GM21390 (cell line): ENCODE measurements around the gene CRYGB.
"Not testable (repeated sequence)": the region's sequence is repeated elsewhere in the genome, so short reads cannot be mapped to it uniquely, and the experiment has no call there.

Experiments
- ATAC-seq: cut with Tn5 transposase; IDR thresholded peaks from one replicate; pipeline ENCODE4 v1.9.1; 2021; ENCODE audit not compliant: unreplicated experiment

CRYGB gene

GRCh38 chr2:208150956-208151355 is 5.0 kb upstream of the CRYGB start:
- no peak for ATAC-seq

- no peak for ATAC-seq
These were observed 4.1 kb upstream of the CRYGB start for GRCh38 chr2:208150094-208150493.

GRCh38 chr2:208148803-208149202 is 2.8 kb upstream of the CRYGB start:
- ATAC-seq: no peak

- no peak for ATAC-seq
These were observed 1.8 kb upstream of the CRYGB start for GRCh38 chr2:208147759-208148158.

GRCh38 chr2:208147008-208147407 is 1.1 kb upstream of the CRYGB start:
- ATAC-seq: no peak

GRCh38 chr2:208142925-208143799 is 2.8 kb downstream of the CRYGB start:
- no peak for ATAC-seq

GRCh38 chr2:208142240-208142924 is 3.6 kb downstream of the CRYGB start:
- ATAC-seq: no peak

GRCh38 chr2:208139447-208139846 is 6.5 kb downstream of the CRYGB start:
- ATAC-seq: no peak

GRCh38 chr2:208138334-208138733 is 7.6 kb downstream of the CRYGB start:
- ATAC-seq: not testable (repeated sequence)

GRCh38 chr2:208136716-208137094 is 9.3 kb downstream of the CRYGB start:
- ATAC-seq: no peak

- ATAC-seq: no peak
These were observed 9.9 kb downstream of the CRYGB start for GRCh38 chr2:208135794-208136715.

GRCh38 chr2:208134928-208135586 is 10.9 kb downstream of the CRYGB start:
- no peak for ATAC-seq

GRCh38 chr2:208130712-208131110 is 15.2 kb downstream of the CRYGB start:
- no peak for ATAC-seq

GRCh38 chr2:208129744-208130711 is 15.9 kb downstream of the CRYGB start, which contains the start of gene CRYGC:
Gene CRYGC (minus strand): TSS chr2:208129828. CDS start chr2:208129792, 36 bp downstream.
- ATAC-seq: no peak

GRCh38 chr2:208128136-208128535 is 17.8 kb downstream of the CRYGB start:
- ATAC-seq: no peak

GRCh38 chr2:208127090-208127489 is 18.9 kb downstream of the CRYGB start:
- no peak for ATAC-seq

- no peak for ATAC-seq
These were observed 20.7 kb downstream of the CRYGB start for GRCh38 chr2:208125251-208125650.

- not testable (repeated sequence) for ATAC-seq
These were observed 21.8 kb downstream of the CRYGB start, which contains the start of gene CRYGD for GRCh38 chr2:208124013-208124715. Gene CRYGD (minus strand): TSS chr2:208124524. CDS start chr2:208124473, 51 bp downstream.

- ATAC-seq: no peak
These were observed 23.7 kb downstream of the CRYGB start for GRCh38 chr2:208122248-208122647.
